Activated CD4-positive, alpha-beta T cell treated with anti-CD3 and anti-CD28 coated beads for 1 hour (primary cell): ENCODE results near the gene AQP2.

Source experiments
- DNase-seq: peaks from one replicate; pipeline ENCODE4 v3.0.0-alpha.2; 2020

The AQP2 gene

GRCh38 chr12:49920915-49921286 is 29.6 kb upstream of the AQP2 start:
- no peak for DNase-seq

- DNase-seq, result no peak
Observed at GRCh38 chr12:49921299-49921698, 29.2 kb upstream of the AQP2 start.

- no peak for DNase-seq
Observed at GRCh38 chr12:49921936-49922335, 28.6 kb upstream of the AQP2 start.

- DNase-seq, result no peak
Observed at GRCh38 chr12:49922349-49923034, 28.0 kb upstream of the AQP2 start.

- DNase-seq, result no peak
Observed at GRCh38 chr12:49923035-49923644, 27.4 kb upstream of the AQP2 start.

GRCh38 chr12:49923880-49924556 is 26.5 kb upstream of the AQP2 start:
- no peak for DNase-seq

GRCh38 chr12:49924628-49925246 is 25.8 kb upstream of the AQP2 start:
- DNase-seq, result no peak

GRCh38 chr12:49925433-49926204 is 24.9 kb upstream of the AQP2 start:
- DNase-seq, result no peak

- no peak for DNase-seq
Observed at GRCh38 chr12:49928471-49928870, 22.1 kb upstream of the AQP2 start.

- no peak for DNase-seq
Observed at GRCh38 chr12:49929581-49929980, 21.0 kb upstream of the AQP2 start.

GRCh38 chr12:49930515-49931288 is 19.8 kb upstream of the AQP2 start:
- no peak for DNase-seq

GRCh38 chr12:49932023-49932422 is 18.5 kb upstream of the AQP2 start:
- no peak for DNase-seq

- DNase-seq, result no peak
Observed at GRCh38 chr12:49932533-49933130, 17.9 kb upstream of the AQP2 start.

- no peak for DNase-seq
Observed at GRCh38 chr12:49933796-49934195, 16.7 kb upstream of the AQP2 start.

- DNase-seq, result no peak
Observed at GRCh38 chr12:49934505-49934904, 16.0 kb upstream of the AQP2 start.

- no peak for DNase-seq
Observed at GRCh38 chr12:49936925-49937324, 13.6 kb upstream of the AQP2 start.

- no peak for DNase-seq
Observed at GRCh38 chr12:49937639-49938300, 12.8 kb upstream of the AQP2 start.

- no peak for DNase-seq
Observed at GRCh38 chr12:49939307-49939706, 11.2 kb upstream of the AQP2 start.

GRCh38 chr12:49939707-49940106 is 10.8 kb upstream of the AQP2 start:
- DNase-seq, result no peak

GRCh38 chr12:49941556-49942511 is 8.7 kb upstream of the AQP2 start:
- no peak for DNase-seq
